Activated CD4-positive, alpha-beta T cell treated with anti-CD3 and anti-CD28 coated beads for 4 hours (primary cell): ENCODE measurements around the gene OVOL1.

Experiments used
- DNase-seq, 2 donors: peaks; one replicate each; pipeline ENCODE4 v3.0.0-alpha.2; 2020

Gene OVOL1

GRCh38 chr11:65793144-65793581, 6.3 kb downstream of the OVOL1 start:
- no peak for DNase-seq

- DNase-seq, result no peak
Observed at GRCh38 chr11:65793625-65794400, 7.0 kb downstream of the OVOL1 start.

GRCh38 chr11:65794570-65795510, 8.0 kb downstream of the OVOL1 start:
- DNase-seq, result no peak

GRCh38 chr11:65796726-65797601, 10.1 kb downstream of the OVOL1 start:
- no peak for DNase-seq

GRCh38 chr11:65797711-65798110, 10.8 kb downstream of the OVOL1 start:
- no peak for DNase-seq

GRCh38 chr11:65798882-65799281, 12.0 kb downstream of the OVOL1 start:
- no peak for DNase-seq

GRCh38 chr11:65801153-65801987, 14.5 kb downstream of the OVOL1 start:
- no peak for DNase-seq

GRCh38 chr11:65802841-65803240, 16.0 kb downstream of the OVOL1 start:
- no peak for DNase-seq

- DNase-seq, result no peak
Observed at GRCh38 chr11:65803797-65804492, 17.1 kb downstream of the OVOL1 start.

GRCh38 chr11:65806979-65807378, 20.1 kb downstream of the OVOL1 start:
- DNase-seq, result no peak

GRCh38 chr11:65808744-65809341, 22.0 kb downstream of the OVOL1 start:
- no peak for DNase-seq

- DNase-seq, result no peak
Observed at GRCh38 chr11:65809496-65809895, 22.6 kb downstream of the OVOL1 start.

- DNase-seq, result no peak
Observed at GRCh38 chr11:65810046-65810868, 23.4 kb downstream of the OVOL1 start.

GRCh38 chr11:65811764-65812475, 25.1 kb downstream of the OVOL1 start:
- DNase-seq, result no peak

- DNase-seq, result no peak
Observed at GRCh38 chr11:65814131-65814985, 27.5 kb downstream of the OVOL1 start.

- no peak for DNase-seq
Observed at GRCh38 chr11:65814986-65815565, 28.2 kb downstream of the OVOL1 start.

- DNase-seq, result no peak
Observed at GRCh38 chr11:65816696-65817095, 29.8 kb downstream of the OVOL1 start.

GRCh38 chr11:65817312-65817834, 30.5 kb downstream of the OVOL1 start:
- DNase-seq, result no peak
